HG03558 (cell line): ENCODE data around the gene LDLRAD3.

Experiments used
- ATAC-seq: cut with Tn5 transposase; IDR thresholded peaks from one replicate; pipeline ENCODE4 v1.9.1; 2021; ENCODE audit warnings: moderate number of reproducible peaks; ENCODE audit not compliant: unreplicated experiment; ENCODE audit errors: extremely low read depth

LDLRAD3 gene

DNA sequence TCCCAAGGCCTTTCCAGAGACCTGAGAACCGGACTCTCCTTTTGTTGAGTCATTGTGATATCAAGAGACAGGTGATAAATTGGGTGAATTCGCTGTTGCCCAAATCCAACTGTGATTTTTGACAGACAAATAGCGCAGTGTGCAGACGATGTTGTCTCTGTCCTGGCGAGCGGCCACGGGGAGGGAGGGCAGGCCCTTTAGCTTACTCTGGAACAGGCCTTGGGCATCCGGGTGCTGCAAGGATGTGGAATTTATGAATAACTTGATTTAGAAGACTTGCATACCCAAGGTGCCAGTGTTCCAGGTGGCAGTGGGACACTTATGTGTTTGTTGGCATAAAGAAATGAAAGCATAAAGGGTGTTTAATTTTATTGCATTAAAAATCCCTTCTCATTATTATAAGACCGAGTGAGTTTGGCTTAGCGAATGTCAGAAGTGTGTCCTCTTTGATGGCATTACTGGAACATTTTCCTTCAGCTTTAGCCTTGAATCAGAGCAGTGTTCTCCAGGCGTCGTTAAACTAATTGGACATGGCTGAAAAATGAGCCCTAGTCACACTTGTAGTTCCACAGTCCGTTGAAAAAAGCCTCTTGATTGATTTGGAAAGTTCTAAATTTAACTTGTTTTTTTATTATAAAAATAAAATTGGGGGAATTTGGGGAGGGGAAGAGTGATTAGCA lies 9.4 kb downstream of the LDLRAD3 start:
- ATAC-seq: no peak

- ATAC-seq: no peak
These were observed 10.3 kb downstream of the LDLRAD3 start for GRCh38 chr11:35954205-35954604.

DNA sequence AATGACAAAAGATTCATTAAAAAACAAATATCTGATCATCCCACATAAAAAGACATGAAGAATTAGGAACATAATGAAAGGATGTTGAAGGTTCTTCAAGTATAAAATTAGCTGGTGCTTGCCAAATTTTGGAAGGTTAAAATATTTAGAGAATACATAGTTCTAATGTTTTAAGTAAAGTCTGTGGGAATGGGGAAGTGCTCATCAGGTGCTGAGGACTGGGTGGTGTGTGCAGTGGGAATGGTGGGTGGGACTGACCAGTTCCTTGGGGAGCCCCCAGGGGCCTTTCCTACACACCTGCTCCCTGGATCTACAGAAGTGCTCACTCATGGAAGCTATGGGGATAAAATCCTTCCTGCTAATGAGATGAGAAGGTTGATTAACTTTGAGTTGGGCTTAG lies 11.8 kb downstream of the LDLRAD3 start:
- no peak for ATAC-seq

DNA sequence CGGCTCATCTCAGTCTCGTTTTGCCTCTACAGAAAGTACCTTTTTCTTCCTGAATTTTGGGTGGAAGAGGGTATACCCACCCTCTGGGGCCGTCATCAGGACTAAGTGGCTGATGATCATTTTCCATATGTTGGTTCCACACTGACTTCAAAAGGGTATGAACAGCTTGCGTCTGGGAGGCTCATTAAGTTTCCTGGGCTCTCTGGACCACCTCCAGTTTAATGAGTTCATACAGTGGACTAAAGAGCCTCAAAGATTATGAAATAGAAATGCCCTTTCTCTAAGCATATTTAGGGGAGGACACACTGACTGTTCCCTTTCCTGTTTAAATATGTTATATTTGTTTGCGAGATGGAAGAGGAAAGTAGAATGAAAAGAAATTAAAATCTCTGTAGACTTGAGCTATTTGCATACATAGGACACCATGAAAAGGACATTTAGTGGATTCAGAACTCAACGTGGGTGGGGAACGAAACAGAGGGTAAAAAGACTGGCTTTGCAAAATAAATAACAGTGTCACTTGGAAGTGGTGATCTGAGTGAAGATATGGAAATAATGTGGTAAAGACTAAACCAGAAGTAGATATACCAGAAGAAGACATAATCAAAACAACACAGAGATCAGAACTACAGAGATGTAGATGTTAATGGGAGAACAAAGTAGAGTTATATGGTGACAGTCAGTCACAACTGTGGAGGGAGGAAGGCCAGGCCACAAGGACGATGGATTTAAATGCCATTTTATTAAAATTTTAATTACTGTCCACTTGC lies 18.7 kb downstream of the LDLRAD3 start:
- ATAC-seq: no peak

DNA sequence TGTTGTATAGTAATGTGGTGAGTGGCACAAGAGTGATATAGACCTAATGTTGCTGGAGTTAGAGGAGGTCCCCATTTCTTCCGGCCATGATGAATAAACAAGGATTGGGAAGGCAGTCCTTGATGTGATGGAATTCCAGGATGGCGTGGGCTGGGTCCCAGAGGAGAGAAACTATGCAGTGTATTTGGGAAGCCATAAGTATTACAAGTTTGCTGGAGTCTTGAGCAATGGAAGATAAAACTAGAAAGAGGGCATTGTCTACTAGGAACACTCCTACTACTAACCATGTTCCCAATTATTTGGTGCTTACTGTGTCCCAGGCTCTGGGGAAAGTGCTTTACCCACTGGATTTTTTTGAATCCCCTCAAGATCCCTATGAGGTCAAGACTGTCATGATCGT lies 20.0 kb downstream of the LDLRAD3 start:
- ATAC-seq: no peak

DNA sequence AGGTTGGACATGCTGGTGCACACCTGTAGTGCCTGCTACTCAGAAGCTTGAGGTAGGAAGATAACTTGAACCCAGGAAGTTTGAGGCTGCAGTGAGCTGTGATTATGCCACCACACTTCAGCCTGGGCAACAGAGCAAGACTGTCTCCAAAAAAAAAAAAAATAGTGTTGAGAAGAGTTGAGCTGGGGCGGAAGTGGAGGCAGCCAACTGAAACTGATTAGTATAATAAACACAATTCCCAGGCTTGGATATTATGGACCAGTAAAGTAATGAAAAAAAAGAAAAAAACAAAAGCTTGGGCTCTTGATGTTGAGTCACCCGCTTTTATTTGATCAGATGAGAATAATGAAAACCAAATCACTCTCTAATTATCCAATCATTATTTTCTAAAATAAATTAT lies 21.0 kb downstream of the LDLRAD3 start:
- no peak for ATAC-seq

GRCh38 chr11:35967042-35967441 lies 23.2 kb downstream of the LDLRAD3 start:
- no peak for ATAC-seq

GRCh38 chr11:35968386-35969088 lies 24.7 kb downstream of the LDLRAD3 start:
- no peak for ATAC-seq

GRCh38 chr11:35969089-35970042 lies 25.5 kb downstream of the LDLRAD3 start:
- ATAC-seq: no peak

DNA sequence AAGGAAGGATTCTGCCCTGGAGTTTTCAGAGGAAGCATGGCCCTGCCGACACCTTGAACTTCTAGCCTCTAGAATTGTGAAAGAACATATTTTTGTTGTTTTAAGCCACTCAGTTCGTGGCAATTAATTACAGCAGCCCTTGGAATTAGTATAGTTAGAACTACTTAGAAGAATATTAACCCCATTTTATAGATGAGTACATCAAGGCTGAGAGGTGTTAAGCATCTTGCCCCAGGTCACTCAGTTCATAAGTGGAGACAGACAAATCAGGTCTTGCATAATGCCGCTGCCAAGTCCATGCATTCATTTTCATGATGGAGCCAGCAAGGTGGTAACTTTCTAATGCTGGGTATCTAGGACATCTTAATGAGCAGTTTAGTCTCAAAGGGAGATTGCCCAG lies 26.6 kb downstream of the LDLRAD3 start:
- no peak for ATAC-seq

GRCh38 chr11:35971841-35972422 lies 28.1 kb downstream of the LDLRAD3 start:
- no peak for ATAC-seq

DNA sequence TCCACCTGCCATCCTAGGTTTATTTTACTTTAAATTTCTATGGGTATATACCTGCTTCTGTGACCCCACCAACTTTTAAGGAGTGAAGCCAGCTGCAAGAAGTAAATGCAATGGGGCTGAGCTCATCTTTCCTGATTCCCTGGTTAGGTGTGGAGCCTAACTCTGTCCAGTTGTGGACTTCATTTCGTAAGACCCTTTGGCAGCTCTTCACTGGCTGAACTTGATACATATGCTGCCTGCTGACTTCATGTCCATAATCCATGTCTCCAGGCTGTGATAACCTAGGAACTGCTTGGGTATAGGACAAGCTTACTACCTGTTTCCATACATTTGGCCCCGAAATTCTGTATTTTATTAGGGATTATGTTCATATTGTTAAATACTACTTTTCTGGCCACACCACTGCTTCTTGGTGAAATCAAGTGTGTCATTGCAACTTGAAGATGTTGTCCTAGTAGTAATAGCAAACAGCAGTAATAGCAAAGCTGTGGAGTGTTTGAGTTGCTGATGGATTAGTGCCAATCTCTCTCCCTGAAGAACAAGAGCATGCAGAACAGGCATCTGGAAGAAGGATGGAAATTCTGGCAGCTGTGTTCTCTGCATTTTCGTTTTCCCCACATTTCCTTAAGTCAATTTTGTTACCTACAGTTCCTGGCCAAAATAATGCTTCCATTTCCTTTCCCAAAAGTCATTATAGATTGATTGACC lies 31.2 kb downstream of the LDLRAD3 start:
- no peak for ATAC-seq

GRCh38 chr11:35976434-35976833 lies 32.6 kb downstream of the LDLRAD3 start:
- no peak for ATAC-seq

GRCh38 chr11:35978183-35978582 lies 34.3 kb downstream of the LDLRAD3 start:
- ATAC-seq: no peak

- no peak for ATAC-seq
These were observed 35.0 kb downstream of the LDLRAD3 start for GRCh38 chr11:35978891-35979290.

GRCh38 chr11:35980686-35981390 lies 37.0 kb downstream of the LDLRAD3 start:
- no peak for ATAC-seq

- ATAC-seq: no peak
These were observed 37.7 kb downstream of the LDLRAD3 start for GRCh38 chr11:35981581-35981980.

DNA sequence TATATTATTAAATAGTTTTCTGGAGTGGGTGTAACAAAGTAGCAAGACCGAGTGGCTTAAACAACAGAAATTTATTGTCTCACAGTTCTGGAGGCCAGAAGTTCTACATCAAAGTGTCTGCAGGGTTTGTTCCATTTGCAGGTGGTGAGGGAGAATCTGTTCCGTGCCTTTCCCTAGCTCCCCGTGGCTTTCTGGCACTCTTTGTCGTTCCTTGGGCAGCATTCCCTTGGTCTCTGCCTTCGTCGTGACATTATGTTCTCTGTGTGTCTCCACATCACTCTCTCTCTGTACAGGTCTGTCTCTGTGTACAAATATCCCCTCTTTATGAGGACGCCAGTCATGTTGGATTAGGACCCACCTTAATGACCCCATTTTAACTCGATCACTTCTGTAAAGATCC lies 38.2 kb downstream of the LDLRAD3 start:
- ATAC-seq: no peak

GRCh38 chr11:35983981-35984380 lies 40.1 kb downstream of the LDLRAD3 start:
- ATAC-seq: no peak
